Measurements from ENCODE around the gene HMHB1. TPM values are rescaled to one million over a fixed set of nuclear protein-coding genes. Genes with fewer than 3 reads are reported as not detected.

Gene HMHB1
- total RNA-seq, 1 experiment from 2014 or later = not detected

- no peak overlapping the region for H2BK20ac ChIP-seq (ENCODE audit: low read depth, low read length, poor library complexity, severe bottlenecking)
- no peaks in the 10 kb centered on the region for H3K27me3 ChIP-seq (ENCODE audit: insufficient read depth, low read length)
- H4K91ac ChIP-seq (ENCODE audit: insufficient read length, low read depth, low read length) = no peak overlapping the region
- H3K9me3 ChIP-seq (ENCODE audit: control insufficient read depth, low read depth, low read length) = no peaks in the 10 kb centered on the region
- WGBS (ENCODE audit: extremely low coverage, insufficient read length, low lambda C conversion rate) = no CpG with 5 or more reads among the region's 2 CpGs
- Mint-ChIP-seq H3K27me3 (ENCODE audit: low read depth) (no peaks in the 10 kb centered on the region), H3K36me3 (ENCODE audit: insufficient read depth in 1 of 3, low read depth in 3 of 3) (peaks cover 0 to 5% (median 0%) of the 10 kb centered on the region in 3 experiments; a peak in 2 of 7 replicates), H3K27ac (peak overlapping the region in 2 of 3 experiments; percentile 14 to 71; a peak in 3 of 7 replicates), H3K4me3 (no peak overlapping the region), H3K9me3 (no peaks in the 10 kb centered on the region; a peak in 1 of 5 replicates), H3K4me1 (peaks cover 24 to 28% of the 10 kb centered on the region in 2 experiments)
- H4K5ac ChIP-seq (ENCODE audit: insufficient read length, low read depth, low read length) = no peak overlapping the region
- no peaks in the 10 kb centered on the region for H3K79me2 ChIP-seq (ENCODE audit: insufficient read depth, low read length)
- H4K8ac ChIP-seq (replicated peaks; ENCODE audit: insufficient read length, low read depth, low read length) = no peak overlapping the region
- H3K27ac ChIP-seq (ENCODE audit: insufficient read length, low read depth, low read length) = no peak overlapping the region
- H3K18ac ChIP-seq (ENCODE audit: insufficient read length, low read depth, low read length) = no peak overlapping the region
- H3K14ac ChIP-seq (ENCODE audit: insufficient read depth, low read length) = no peak overlapping the region
- no peak overlapping the region for H2BK15ac ChIP-seq (ENCODE audit: low read depth, low read length)
- no peak overlapping the region for H3K9ac ChIP-seq (ENCODE audit: extremely low read depth, insufficient read length, low read length)
- no peak overlapping the region for H3K4ac ChIP-seq (ENCODE audit: low read depth, low read length)
- H2AFZ ChIP-seq (ENCODE audit: low read length) = no peak overlapping the region
- no peak overlapping the region for H2AK5ac ChIP-seq (ENCODE audit: insufficient read length, low read length)
- no peak overlapping the region for H2BK5ac ChIP-seq (ENCODE audit: insufficient read length, low read length)
- no peak overlapping the region for H3K23ac ChIP-seq (ENCODE audit: insufficient read length, low read depth, low read length)
- no peak overlapping the region for H3K56ac ChIP-seq (ENCODE audit: insufficient read length, low read depth, low read length)
- no peak overlapping the region for H2BK120ac ChIP-seq (ENCODE audit: low read depth, low read length, poor library complexity, severe bottlenecking)
- no peak overlapping the region for H2BK12ac ChIP-seq (ENCODE audit: insufficient read length, low read depth, low read length)
- no peak overlapping the region for H3K4me2 ChIP-seq (ENCODE audit: insufficient read depth, insufficient read length, low read length)
- H3K23me2 ChIP-seq (ENCODE audit: insufficient read length, low read depth, low read length, poor library complexity, severe bottlenecking) = no peaks in the 10 kb centered on the region
- no peak for DNase-seq
- no peaks in the 10 kb centered on the region for H4K20me1 ChIP-seq (ENCODE audit: control insufficient read depth, insufficient read depth, insufficient read length)
- H3K79me1 ChIP-seq (ENCODE audit: insufficient read depth, low read depth, low read length, poor library complexity, severe bottlenecking) = no peaks in the 10 kb centered on the region
- peaks cover 5% of the 10 kb centered on the region; the same call in 1 of the 2 replicates for H3K4me1 ChIP-seq (ENCODE audit: insufficient read depth, low read length)
- no peak for TF ChIP-seq CTCF (conservative IDR thresholded peaks at IDR 0.05)
- no peak overlapping the region for H3T11ph ChIP-seq (ENCODE audit: low read length)
Measured at GRCh38 chr5:143781993-143782520, 29.9 kb upstream of the HMHB1 start.

All from H9 (cell line).